HG02973 (cell line): ENCODE measurements around the gene MEF2D.

ENCODE experiments used
- ATAC-seq: cut with Tn5 transposase; IDR thresholded peaks from one replicate; pipeline ENCODE4 v1.9.1; 2021; ENCODE audit warnings: moderate library complexity; ENCODE audit not compliant: unreplicated experiment

MEF2D gene

DNA sequence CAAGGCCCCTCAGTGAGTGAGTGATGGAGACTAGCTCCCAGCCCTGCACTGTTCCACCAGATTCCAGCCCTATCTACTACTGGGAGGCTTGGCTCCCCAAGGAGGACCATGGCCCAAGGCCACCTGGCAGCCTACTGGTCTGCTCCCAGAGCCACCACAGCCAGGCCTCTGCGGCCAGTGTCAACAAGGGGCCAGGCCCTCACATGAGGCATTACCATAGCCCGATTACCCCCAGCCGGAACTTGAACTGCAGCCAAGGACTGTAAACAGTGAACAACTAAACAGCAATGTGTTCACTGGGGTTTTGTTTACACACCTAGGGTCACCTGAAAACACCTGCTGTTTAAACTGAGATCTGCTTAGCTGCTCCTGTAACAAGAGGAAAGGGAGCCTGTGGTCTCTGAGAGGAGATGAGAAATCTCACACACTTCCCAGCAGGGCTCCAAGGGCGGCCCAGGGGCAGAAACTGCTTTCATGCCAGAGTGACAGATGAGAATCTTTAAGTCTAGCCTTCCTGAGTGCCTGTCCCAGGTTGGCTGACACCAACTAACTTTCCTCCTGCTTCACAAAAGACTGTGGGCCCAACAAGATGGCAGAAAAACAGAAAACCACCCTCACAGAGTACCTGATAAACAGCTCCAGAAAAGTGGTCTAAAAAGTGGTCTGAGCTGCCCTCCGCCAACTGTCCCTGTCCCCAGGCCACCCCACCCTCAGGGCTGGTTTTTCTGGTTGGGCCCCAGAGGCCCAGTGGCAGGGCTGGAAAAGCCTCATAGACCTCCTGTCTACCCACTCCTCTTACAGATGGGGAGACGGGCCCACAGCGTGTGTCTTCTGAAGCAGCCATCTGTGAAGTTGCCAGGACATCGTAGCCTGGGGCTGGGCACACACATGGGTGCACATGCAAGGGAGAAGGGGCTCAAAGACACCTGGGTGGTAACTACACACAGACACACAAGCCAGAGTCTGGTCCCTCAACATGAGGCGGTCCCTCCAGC, 28.8 kb downstream of the MEF2D start:
- no peak for ATAC-seq

DNA sequence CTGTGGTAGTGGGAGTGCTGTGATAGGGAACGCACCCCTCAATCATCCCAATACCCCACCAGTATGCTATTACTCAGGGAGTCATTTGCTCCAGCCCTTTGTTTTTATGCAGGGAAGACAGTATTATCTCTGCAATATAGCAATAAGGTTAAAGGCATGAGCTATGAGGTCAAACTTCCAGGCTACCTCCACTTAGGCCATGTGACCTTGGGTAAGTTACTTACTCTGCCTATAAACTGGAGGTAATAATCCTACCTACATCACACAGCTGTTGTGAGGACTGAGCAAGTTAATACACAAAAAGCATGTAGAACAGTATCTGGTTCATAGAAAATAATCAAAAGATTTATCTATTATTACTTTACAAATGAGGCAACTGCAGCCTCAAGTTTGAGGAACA, 30.1 kb downstream of the MEF2D start:
- ATAC-seq, result no peak

DNA sequence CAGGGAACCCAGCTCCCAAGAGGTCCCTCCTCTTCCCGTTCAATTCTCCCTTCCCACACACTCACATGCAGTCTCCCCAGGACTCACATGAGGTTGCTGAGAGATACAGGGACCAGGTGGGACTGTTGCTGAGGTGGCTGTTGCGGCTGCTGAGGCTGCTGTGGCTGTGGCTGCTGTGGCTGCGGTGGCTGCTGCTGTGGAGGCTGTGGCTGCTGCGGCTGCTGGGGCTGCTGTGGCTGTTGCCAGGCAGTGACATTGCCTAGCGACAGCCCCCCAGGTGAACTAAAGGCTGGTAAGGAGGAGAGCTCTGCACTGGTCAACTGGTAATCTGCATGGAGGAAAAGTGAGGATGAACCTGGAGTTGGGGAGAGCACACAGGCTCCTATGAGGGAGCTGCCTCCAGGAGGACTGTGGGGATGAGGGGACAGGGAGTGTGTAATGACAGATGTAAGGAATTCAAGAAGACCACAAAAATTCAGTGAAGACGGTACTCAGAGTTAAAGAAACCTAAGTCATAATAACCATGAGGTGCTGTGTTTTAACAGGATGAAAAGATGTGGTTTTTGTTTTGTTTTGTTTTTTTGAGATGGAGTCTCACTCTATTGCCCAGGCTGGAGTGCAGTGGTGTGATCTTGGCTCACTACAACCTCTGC, 31.8 kb downstream of the MEF2D start:
- no peak for ATAC-seq

- no peak for ATAC-seq
These were observed 32.7 kb downstream of the MEF2D start for GRCh38 chr1:156467906-156468305.

- ATAC-seq, result no peak
These were observed 33.2 kb downstream of the MEF2D start for GRCh38 chr1:156467385-156467784.

GRCh38 chr1:156465747-156466365, 34.7 kb downstream of the MEF2D start:
- ATAC-seq, result no peak

- no peak for ATAC-seq
These were observed 35.6 kb downstream of the MEF2D start for GRCh38 chr1:156464825-156465452.

GRCh38 chr1:156464335-156464734, 36.2 kb downstream of the MEF2D start:
- ATAC-seq, result no peak

DNA sequence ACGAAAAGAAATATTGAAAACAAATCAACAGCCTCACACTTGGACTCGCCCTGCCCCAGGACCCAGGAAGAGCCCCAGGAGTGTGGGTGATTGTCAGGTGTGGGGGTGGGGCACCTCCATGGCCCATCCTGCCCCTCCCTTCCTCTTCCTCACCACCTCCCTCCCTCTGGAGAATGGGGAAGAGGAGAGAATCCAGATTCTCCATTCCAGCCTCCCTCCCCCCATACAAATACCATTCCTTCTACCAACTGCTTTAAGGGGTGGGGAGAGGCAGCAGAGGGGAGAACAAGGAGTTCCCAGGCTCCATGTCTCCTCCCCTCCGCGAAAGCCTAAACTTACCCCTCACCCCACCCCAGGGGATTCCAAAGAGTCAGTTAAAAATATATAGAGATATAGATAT, 36.7 kb downstream of the MEF2D start:
- no peak for ATAC-seq

- ATAC-seq, result no peak
These were observed 37.4 kb downstream of the MEF2D start for GRCh38 chr1:156462954-156463795.

DNA sequence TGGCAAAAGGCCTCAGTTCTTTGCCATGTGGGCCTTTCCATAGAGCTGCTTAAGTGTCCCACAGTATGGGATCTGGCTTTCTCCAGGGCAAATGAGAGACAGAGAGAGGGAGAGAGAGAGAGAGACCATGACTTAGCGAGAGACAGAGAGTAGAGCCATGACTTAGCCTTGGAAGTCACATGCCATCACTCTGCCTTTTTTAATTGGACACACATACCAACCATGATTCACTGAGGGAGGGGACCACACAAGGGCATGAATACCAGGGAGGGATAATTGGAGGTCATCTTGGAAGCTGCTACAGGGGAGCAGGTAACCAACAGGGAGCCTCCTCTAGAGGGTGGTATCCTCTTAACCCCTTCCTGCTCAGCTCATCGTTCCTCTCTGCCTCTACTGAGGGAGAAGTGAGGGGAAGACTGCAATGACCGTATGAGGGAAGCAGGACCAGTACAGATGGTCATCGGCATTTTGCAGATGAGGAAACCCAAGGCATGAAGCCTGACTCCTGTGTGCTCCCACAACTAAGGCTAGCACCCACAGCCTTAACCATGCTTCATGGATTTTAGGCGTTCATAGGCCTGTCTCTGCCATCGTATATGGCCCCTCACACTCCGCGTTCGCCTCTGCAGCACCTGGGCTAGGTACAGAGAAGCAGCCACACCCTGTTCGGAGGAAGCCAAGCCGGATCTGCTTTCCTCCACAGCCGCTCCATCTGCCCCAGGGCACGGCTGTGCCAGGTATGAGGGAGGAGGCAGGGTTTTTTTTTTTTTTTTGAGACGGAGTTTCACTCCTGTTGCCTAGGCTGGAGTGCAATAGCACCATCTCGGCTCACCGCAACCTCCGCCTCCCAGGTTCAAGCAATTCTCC, 38.6 kb downstream of the MEF2D start:
- no peak for ATAC-seq

- ATAC-seq, result no peak
These were observed 39.5 kb downstream of the MEF2D start for GRCh38 chr1:156461109-156461508.

GRCh38 chr1:156460525-156460924, 40.0 kb downstream of the MEF2D start:
- ATAC-seq, result no peak

GRCh38 chr1:156458181-156458503, 42.4 kb downstream of the MEF2D start:
- ATAC-seq, result no peak

- ATAC-seq, result peak; percentile 62
These were observed 43.7 kb downstream of the MEF2D start for GRCh38 chr1:156456625-156457465.

DNA sequence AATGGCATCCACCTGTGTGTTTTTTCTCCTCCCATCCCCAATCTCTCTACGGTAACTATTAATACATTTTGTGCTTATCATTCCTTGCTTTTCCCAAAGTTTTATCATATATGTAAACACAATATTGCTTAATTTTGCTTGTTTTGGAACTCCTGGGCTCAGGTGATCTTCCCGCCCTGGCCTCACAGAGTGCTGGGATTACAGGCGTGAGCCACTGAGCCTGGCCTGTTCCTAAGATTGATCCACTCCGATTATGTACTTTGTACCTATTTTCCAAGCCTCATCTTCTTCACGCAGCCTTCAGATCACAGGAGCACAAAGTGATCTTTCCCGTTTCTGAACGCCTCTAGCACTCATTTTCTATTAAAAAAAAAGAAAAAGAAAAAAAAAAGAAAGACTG, 45.2 kb downstream of the MEF2D start:
- no peak for ATAC-seq

DNA sequence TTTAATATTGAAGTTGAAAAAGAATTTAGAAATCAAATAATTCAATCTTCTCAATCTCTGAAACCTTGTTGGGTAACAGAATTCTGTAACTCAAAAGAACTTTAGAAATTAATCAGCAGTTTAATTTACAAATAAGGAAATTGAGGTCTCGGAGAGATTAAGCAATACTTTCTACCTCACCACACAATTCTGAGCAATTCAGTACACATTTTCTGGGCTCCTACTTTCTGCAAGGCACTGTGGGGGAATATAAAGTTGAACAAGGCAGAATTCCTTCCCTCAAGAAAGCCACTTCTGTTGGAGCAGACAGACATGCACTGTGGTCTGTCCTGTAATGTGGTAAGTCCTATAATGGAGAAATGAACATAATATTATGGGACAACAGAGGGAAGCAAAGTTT, 47.7 kb downstream of the MEF2D start:
- no peak for ATAC-seq

- ATAC-seq, result no peak
These were observed 48.9 kb downstream of the MEF2D start for GRCh38 chr1:156451505-156452160.
